ENCODE measurements around the gene TMEM185A.
"Not testable (repeated sequence)": the region's sequence is repeated elsewhere in the genome, so short reads cannot be mapped to it uniquely, and the experiment has no call there.

Gene TMEM185A

DNA sequence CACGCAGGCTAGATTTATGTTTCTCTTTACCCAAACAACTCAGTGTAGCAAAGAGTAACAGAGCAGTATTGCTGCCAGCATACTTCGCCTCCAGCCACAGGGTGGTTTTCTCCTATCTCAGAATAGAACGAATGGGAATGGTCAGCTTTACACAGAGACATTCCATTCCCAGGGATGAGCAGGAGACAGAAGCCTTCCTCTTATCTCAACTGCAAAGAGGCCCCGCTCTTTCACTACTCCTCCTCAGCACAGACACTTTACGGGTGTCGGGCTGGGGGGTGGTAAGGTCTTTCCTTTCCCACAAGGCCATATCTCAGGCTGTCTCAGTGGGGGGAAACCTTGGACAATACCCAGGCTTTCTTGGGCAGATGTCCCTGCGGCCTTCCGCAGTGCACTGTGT is 4.8 kb downstream of the TMEM185A start:
- not testable (repeated sequence) for DNase-seq (ENCODE audit: low read depth in 2 of 2, low spot score in 1 of 2)

DNA sequence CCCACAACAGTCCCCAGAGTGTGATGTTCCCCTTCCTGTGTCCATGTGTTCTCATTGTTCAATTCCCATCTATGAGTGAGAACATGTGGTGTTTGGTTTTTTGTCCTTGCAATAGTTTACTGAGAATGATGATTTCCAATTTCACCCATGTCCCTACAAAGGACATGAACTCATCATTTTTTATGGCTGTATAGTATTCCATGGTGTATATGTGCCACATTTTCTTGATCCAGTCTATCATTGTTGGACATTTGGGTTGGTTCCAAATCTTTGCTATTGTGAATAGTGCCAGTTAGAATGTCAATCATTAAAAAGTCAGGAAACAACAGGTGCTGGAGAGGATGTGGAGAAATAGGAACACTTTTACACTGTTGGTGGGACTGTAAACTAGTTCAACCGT is 11.9 kb downstream of the TMEM185A start:
- DNase-seq (ENCODE audit: low read depth in 2 of 2, low spot score in 1 of 2), result not testable (repeated sequence)

DNA sequence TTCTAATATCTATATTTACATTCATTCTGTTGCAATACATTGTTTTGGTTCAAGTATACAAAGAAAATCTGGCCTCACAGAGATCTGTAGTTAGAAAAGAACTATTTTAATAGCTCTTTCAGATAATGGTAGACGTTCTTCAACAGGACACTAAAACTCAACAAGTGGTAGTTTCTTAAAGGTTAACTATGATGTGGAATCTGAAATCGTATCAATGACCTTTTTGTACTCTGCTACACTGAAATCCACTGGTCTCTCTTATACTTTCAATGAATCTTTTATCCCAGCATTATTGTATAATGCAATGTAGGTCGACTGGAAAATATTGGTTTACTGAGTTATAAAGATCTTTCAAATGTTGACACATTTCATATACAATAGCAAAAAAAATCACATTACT is 12.7 kb downstream of the TMEM185A start:
- DNase-seq (ENCODE audit: low read depth in 2 of 2, low spot score in 1 of 2), result no peak

DNA sequence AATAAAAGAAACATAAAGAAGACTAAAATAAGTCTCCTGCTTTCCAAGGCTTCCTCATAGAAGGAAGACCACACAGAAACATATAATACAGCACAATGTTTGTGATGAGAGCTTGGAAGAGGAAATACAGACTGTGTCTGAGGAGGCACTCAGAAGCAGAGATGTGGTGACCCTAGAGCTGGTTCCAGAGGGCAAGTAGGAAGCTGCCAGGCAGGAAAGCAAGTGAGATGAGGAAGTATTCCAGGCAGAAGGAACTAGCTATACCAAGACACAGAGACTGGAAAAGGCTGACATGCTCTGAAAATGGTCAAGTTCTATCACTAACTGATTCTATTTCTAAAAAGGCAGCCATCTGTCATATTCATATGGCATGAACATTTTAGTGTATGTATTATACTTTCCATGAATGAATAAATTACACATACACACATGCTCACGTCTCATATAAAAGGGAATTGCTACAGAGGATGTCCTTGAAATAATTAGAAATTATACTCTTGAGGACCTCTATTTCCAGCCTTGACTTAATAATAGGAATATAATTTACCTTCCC is 19.9 kb downstream of the TMEM185A start:
- no peak for DNase-seq (ENCODE audit: low read depth in 2 of 2, low spot score in 1 of 2)

DNA sequence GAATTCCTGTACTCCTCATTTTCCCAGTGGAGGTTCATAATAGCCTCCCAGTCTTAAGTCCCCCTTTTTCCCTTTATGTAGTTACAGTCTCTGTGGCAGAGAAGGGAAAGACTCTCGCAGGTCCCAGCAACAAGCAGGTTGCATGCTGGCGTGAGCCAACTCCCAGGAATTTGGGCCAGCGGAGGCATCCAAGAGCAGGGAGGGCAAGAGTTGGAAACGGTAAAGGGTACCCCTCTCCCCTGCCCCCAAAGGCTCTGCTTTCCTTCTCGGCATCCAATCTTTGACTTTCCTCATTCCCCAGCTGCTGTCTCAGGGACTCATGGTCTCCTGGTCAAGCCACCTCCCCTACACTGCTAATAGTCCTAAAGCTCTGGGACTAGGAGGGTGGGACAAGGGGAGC is 21.1 kb downstream of the TMEM185A start:
- DNase-seq (ENCODE audit: low read depth in 2 of 2, low spot score in 1 of 2), result no peak

DNA sequence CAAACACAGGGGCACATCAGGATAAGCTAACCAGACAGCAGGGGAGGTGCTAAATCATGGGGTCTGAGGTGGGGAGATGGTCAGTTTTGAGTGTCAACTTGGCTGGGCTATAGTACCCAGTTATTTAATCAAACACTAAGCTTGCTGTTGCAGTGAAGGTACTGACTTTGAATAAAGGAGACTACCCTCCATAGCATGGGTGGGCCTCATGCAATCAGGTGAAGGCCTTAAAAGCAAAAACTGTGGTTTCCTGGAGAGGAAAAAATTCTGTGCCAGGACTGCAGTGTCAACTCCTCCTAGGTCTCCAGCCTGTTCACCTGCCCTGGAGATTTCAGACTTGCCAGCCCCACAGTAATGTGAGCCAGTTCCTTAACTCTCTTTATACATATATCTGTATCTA is 23.9 kb downstream of the TMEM185A start:
- DNase-seq (ENCODE audit: low read depth in 2 of 2, low spot score in 1 of 2), result no peak

DNA sequence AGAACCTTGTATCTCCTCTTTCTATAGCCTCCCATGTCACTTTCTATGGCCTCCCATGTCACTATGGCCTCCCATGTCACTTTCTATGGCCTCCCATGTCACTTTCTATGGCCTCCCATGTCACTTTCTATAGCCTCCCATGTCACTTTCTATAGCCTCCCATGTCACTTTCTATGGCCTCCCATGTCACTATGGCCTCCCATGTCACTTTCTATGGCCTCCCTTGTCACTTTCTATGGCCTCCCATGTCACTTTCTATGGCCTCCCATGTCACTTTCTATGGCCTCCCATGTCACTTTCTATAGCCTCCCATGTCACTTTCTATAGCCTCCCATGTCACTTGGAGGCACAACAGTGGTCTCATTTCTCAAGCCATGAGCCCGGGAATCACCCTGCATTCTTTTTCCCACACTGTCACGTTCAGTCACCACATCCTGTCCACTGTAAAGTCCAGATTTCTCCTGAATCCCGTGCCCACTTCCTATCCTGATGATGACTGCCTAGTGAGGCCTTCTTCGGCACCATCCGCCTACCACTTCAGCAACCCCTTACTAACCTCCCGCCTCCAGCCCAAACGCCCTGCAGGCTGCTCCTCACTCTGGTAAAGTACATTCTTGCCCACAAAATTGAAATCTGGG is 26.2 kb downstream of the TMEM185A start:
- not testable (repeated sequence) for DNase-seq (ENCODE audit: low read depth in 2 of 2, low spot score in 1 of 2)

DNA sequence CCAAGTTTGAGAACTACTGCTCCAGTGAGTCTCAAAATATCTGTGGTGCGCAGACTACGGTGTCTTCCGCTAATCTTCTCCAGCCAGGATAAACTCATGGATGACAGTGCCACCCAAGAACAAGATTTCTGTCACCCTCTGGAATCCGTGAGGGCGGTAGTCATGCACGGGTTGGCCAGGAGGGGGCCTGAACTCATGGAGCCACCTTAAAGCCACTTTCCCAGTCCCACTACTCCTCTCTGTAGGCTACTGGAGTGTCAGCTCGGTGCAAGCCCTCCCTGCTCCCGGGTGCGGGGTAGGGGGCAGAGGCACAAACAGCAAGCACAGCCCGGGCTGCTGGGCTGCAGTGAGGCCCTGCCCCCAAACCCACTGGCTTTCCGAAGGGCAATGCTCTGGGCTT is 33.0 kb downstream of the TMEM185A start:
- DNase-seq (ENCODE audit: low read depth in 2 of 2, low spot score in 1 of 2), result not testable (repeated sequence)

DNA sequence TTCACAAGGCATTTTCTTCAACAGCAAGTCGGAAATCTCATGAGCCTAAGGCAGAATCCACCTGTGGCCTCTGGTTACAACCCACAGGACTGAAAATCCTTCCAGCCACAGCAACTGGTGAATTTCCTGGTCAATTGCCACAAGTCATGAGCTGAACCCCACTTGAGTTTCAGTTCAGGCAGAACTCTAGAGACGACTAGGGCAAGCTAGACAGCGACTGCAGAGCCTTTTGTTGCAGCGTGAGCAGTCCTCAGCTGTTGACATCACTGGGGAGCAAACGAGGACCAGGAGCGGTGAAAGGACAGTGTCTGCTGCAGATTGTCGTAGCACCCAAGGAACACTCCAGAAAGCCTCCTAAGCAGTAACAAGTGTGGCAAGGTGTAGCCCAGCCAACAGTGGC is 35.6 kb downstream of the TMEM185A start:
- DNase-seq (ENCODE audit: low read depth in 2 of 2, low spot score in 1 of 2), result not testable (repeated sequence)

DNA sequence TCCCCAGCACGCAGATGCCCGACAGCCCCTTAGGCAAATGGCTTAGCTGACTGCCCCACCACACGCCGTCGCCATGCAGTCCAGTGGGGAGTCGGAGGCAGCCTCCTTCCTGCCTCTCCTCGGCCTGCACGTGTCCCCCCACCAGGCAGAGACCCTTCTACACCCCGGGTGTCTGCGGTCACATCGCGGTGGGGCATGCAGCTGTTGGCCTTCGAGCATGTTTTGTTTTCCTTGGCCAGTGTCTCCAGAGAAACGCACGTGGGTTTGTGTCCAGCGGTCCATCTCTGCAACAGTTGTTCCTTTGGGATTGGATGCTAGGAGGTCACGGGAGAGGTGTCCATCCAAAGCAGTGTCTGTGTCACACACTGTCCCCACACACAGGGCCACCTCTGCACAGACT is 36.4 kb downstream of the TMEM185A start, which contains the start of gene HSFX2:
Gene HSFX2 (minus strand): TSS at position 101 of the 400 bp plus-strand sequence. CDS start 614 bp downstream, outside the sequence.
- DNase-seq (ENCODE audit: low read depth in 2 of 2, low spot score in 1 of 2), result not testable (repeated sequence)

DNA sequence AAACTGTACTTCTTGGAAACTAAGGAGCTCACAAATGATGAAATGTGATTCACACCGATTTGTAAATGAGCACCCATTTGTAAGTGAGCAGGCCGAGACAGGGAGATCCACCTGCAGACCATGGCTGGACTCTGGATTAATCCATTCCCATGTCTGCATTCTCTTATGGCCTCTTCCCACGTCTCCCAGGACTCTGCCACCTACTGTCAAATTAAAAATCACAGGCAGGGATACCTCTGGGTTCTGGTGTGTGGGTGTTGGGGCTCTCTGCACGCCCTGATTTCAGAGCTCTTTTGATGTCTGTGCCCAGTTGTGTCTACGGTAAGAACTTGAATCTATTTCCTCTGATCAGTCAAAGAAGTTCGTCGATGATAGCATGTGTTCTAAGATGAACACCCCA is 40.6 kb downstream of the TMEM185A start:
- DNase-seq (ENCODE audit: low read depth in 2 of 2, low spot score in 1 of 2), result not testable (repeated sequence)

DNA sequence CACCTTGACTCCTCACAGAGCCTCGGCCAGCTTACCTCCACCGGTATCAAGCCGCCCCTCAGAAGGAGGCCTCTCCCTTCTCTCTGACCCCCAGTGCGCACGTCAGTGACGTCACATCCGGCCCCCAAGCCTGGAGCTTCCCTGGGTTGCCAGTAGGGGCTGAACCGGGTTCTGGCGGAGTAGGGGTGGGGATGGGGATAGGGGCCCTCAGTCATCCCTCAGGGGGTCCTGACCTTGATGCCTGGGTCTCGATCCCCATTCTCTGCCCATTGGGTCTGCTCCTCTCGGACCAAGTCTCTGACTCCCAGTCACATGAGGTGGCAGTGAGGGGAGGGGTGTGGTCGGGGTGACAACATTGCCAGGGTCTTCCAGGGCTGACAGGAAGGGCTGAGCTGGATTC is 44.2 kb downstream of the TMEM185A start, which contains the start of gene MAGEA9B:
Gene MAGEA9B (minus strand): TSS at position 101 of the 400 bp plus-strand sequence. CDS start 4,280 bp downstream, outside the sequence.
- not testable (repeated sequence) for DNase-seq (ENCODE audit: low read depth in 2 of 2, low spot score in 1 of 2)

DNA sequence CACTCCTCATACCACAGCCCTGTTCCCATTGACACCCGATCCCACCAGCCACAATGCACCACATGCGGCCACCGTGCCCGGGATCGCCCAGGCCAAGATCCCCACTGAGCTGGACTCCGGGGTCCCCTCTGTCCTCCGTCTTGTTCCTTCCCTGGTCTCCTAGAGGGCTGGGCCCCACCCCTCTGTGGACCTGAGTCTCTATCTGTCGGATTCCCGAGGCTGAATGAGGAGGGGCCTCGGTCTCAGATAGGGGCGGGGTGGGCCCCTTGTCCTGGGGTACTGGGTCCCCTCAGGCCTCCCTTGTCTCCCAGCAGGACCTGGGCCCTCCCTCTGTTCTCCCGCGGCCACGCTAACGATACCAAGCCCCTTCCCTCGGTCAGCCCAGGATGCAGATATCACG is 46.0 kb downstream of the TMEM185A start:
- DNase-seq (ENCODE audit: low read depth in 2 of 2, low spot score in 1 of 2), result not testable (repeated sequence)

DNA sequence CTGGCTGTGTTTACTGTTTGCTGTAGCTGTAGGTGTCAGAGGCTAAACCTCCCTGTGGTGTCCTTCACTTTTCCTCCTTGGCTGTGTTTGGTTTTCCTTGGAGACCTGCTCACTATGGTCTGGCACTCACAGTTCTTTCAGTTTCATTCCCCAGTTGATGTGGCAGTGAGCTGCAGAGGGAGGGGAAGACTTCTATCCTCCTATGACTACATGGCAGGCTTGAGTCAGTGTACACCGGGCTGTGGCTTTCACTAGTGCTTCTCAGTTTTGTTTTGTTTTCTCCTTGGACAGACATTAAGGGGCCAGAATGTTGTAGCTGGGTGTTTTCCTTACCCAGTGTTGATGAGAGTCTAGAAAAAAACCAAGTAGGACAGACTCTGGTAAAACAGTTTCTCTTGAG is 58.1 kb downstream of the TMEM185A start:
- DNase-seq (ENCODE audit: low read depth in 2 of 2, low spot score in 1 of 2), result not testable (repeated sequence)

DNA sequence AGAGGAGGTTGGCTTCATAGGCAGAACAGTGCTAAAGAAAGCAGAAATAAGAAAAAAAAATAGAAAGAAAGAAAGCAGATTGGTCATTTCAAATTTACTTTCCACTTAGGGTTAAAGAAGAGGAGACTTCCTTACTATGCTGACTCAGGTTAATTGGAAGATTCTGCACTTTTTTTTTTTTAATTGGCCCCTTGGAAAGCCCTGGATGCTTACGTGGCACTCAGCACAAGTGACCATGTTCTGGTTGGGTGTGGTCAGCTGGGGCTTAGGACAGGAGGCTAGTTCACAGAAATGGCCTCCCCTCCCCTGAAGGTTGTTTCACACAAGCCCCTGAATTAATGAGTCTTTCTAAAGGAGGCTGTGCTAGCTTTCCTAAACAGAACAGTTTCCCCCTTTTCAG is 58.8 kb downstream of the TMEM185A start:
- DNase-seq (ENCODE audit: low read depth in 2 of 2, low spot score in 1 of 2), result no peak

DNA sequence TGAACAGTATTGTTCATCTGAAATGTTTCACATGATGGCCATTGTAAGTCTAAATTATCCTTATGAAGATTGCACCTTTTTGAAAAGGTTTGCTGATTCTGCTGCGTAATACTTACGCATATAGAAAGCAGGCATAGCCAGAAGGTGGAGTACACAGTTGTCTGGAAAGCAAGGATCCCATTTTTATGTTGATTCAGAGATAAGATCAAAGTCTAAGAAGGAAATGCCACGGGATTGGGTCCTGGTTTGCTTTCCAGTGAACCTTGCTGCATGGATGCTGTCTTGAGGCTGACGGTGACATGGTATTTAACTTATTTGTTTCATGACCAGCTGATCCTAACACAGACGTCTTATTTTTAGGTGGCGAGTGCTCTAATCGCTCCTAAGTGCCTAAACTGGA is 59.8 kb downstream of the TMEM185A start:
- DNase-seq (ENCODE audit: low read depth in 2 of 2, low spot score in 1 of 2), result no peak

DNA sequence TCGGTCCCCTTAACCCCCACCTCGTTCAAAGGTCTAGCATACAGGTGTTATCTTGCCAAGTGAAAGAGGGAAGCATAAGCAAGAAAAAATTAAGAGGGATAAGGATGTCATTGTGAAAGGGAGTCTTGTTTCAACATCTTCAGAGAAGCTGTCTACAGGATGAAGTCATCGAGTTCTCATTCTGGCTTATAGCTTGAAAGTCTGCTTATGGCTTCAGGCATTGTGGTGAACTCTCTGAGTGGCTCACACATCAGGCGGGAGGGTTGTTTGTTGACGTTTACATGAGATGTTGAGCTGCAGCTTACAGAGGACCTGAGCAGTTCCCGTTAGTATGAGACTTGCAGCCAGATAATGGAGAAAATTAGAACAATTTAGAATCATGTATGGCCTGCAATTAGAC is 60.9 kb downstream of the TMEM185A start:
- no peak for DNase-seq (ENCODE audit: low read depth in 2 of 2, low spot score in 1 of 2)

DNA sequence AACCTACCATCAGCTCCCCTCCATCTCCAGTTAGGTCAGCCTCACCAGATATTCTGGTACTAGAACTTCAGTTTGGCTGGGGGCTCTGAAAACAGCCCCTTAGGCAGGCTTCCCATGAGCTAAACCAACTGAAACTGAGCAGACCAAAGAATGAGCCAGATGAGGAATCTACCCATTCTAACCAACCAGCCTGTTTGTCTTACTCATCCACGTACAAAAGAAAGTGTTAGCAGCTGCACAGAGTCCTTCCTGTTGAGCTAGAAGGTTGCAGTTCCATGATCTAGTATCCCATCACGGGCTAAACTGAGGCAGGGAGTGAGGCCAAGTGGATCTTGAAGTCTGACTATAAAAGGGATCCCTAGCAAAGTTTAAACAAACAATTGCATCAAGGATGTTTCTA is 61.8 kb downstream of the TMEM185A start:
- no peak for DNase-seq (ENCODE audit: low read depth in 2 of 2, low spot score in 1 of 2)

DNA sequence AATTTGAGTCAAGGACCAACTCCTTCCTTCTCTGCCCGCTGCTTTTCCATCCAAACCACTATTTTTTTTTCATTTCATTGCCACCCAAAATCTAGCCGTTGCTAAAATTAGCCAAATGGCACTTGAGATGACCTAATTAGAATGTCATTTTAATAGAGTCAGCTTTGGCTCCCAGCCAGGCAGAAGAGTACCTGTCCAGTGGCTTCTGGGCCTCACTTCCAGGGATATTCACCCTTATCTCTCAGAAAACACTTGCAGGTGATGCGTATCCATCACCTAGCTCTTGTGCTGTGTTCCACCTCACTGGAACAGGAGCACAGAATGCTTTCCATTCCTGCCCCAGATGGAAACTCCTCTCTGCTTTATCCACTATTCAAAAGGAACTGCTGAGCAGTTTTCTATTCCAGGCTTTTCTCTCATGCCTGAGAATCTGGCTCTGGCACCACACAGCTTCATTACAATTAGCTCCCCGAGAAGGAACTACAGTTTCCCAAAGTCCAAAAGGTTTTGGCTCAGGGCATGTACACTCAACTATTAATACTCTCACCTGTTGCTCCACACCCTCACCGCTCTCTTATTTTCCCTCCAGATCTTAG is 62.8 kb downstream of the TMEM185A start:
- no peak for DNase-seq (ENCODE audit: low read depth in 2 of 2, low spot score in 1 of 2)

DNA sequence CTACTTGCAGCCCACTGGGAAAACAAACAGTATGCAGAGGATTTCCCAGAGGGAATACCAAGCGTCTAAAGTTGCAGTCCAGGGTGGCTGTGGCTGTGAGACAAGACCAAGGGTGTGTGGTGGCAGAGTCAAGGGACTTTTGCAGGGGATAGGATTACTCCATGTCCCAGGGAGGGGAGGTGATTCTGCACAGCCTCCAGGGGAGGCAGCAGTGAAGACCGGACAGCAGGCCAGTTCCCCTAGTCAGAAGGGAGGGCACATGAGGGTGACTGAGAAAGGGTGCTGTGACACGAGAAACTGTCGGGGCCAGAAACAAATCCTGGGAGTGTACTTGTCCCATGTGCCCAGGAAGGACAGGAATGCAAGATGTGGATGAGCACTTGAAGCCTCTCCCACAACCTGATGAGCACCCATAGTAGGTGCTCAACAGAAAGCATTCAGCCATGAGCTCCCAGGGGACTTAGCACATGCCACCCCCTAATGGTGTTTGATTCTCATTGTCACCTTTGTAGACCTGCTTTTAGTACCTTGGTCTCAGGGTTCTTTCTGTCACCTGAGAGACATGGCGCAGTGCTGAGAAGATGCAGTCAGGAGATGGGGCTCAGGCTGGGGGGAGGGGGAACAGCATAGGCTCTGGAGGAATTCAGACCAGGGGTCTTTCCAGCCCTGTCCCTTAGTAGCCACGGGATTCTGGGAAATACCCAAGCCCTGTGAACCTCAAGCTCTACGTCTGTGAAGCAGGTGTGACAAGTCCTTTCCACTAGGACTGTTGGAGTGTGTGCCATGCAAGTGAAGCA is 63.8 kb downstream of the TMEM185A start:
- no peak for DNase-seq (ENCODE audit: low read depth in 2 of 2, low spot score in 1 of 2)

DNA sequence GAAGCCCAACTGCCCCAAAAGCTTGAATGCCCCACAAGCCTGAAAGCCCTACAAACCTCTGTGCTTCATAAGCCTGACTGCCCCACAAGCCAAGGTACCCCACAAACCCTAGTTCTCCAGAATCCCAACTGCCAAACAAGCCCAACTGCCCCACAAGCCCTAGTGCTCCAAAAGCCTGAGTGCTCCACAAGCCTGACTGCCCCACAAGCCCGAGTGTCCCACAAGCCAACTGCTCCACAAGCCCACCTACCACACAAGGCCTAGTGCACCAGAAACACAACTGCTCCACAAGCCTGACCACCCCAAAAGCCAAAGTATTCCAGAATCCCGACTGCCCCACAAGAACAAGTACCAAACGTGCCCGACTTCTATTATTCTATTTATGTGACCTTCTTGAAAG is 68.2 kb downstream of the TMEM185A start:
- DNase-seq (ENCODE audit: low read depth in 2 of 2, low spot score in 1 of 2), result no peak

DNA sequence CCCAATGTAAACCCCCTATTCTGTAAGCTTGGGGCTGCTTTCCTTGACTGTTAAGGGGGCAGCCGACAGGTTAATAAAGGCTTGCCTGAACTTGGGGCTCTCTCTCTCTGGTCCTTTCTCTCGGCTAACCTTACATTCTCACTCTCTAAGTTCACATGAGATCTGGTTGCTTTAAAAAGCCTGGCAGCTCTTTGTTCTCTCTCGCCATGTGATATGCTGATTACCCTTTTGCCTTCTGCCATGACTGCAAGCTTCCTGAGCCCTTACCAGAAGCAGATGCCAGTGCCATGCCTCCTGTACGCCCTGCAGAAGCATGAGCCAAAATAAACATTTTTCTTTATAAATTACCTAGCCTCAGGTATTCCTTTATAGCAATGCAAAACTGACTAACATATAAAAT is 76.3 kb downstream of the TMEM185A start:
- not testable (repeated sequence) for DNase-seq (ENCODE audit: low read depth in 2 of 2, low spot score in 1 of 2)

Data from stimulated activated CD8-positive, alpha-beta memory T cell treated with anti-CD3 and anti-CD28 coated beads, Interleukin-4, amount 100 ng/mL, for 4 hours (primary cell).